Liver (tissue), 3 donors: ENCODE data around the gene BOD1L1.

ENCODE experiments used
- EGR1 ChIP-seq, 2 donors: IDR thresholded peaks; 2 replicates each; pipeline ENCODE4 v1.6.1; 2016 to 2018; ENCODE audit warnings: antibody characterized with exemption in 2 of 2, low read depth in 2 of 2
- FOXA1 ChIP-seq: IDR thresholded peaks from 2 replicates; pipeline ENCODE4 v1.6.1; 2016; ENCODE audit warnings: antibody characterized with exemption
- JUND ChIP-seq, 2 donors: IDR thresholded peaks; 2 replicates each; pipeline ENCODE4 v1.6.1; 2016; ENCODE audit warnings: antibody characterized with exemption in 2 of 2
- NR2F2 ChIP-seq: IDR thresholded peaks from 2 replicates; pipeline ENCODE4 v1.6.1; 2016; ENCODE audit warnings: antibody characterized with exemption
- RAD21 ChIP-seq, 2 donors: IDR thresholded peaks; 2 replicates each; pipeline ENCODE4 v1.6.1; 2016; ENCODE audit warnings: antibody characterized with exemption in 2 of 2, mild to moderate bottlenecking in 2 of 2
- RXRA ChIP-seq, 2 donors: IDR thresholded peaks; 2 replicates each; pipeline ENCODE4 v1.6.1; 2017 to 2018; ENCODE audit warnings: antibody characterized with exemption in 2 of 2, mild to moderate bottlenecking in 1 of 2
- SP1 ChIP-seq: IDR thresholded peaks from 2 replicates; pipeline ENCODE4 v1.6.1; 2018; ENCODE audit warnings: antibody characterized with exemption, mild to moderate bottlenecking
- TAF1 ChIP-seq: conservative IDR thresholded peaks from 2 replicates; pipeline ENCODE4 v1.6.1; 2016; ENCODE audit warnings: antibody characterized with exemption, mild to moderate bottlenecking
- TF ChIP-seq, protein P1 (sequence below): IDR thresholded peaks from 2 replicates; pipeline ENCODE4 v1.6.1; 2016; ENCODE audit warnings: antibody characterized with exemption
- TF ChIP-seq, protein P2 (sequence below): fragments of 150-350 bp; IDR thresholded peaks from 2 replicates; pipeline ENCODE4 v1.5.1; 2017; ENCODE audit warnings: improper control_type of control experiment, low read depth, low read length; ENCODE audit not compliant: missing input control
- donor health status: healthy.
- donor health status: healthy.

DNA sequence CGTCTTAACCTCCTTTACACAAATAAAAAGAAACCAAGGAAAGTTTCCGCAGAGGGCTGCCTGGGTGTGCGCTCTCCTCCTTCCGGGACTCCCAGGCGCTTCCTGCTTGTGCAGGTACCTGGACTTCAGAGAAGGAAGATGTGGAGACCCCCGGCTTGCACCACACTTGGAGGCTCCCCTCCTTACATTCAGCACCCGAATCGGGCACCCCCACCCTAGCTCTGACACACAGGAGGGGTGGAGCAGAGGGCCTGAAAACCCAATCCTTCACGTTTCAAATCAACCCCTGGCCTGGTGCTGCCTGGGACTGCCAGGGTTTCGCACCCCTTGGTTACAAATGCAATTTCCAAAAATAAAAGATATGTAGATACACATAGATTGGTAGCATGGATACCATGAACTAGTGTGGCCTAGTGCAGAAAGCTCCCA is 86.3 kb downstream of the BOD1L1 start:
- TF ChIP-seq, protein P1, sequence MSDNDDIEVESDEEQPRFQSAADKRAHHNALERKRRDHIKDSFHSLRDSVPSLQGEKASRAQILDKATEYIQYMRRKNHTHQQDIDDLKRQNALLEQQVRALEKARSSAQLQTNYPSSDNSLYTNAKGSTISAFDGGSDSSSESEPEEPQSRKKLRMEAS = no peak
- TF ChIP-seq EGR1 (IDR thresholded peaks at IDR 0.05; ENCODE audit: low read depth in 2 of 2) = no peak
- TF ChIP-seq, protein P2, sequence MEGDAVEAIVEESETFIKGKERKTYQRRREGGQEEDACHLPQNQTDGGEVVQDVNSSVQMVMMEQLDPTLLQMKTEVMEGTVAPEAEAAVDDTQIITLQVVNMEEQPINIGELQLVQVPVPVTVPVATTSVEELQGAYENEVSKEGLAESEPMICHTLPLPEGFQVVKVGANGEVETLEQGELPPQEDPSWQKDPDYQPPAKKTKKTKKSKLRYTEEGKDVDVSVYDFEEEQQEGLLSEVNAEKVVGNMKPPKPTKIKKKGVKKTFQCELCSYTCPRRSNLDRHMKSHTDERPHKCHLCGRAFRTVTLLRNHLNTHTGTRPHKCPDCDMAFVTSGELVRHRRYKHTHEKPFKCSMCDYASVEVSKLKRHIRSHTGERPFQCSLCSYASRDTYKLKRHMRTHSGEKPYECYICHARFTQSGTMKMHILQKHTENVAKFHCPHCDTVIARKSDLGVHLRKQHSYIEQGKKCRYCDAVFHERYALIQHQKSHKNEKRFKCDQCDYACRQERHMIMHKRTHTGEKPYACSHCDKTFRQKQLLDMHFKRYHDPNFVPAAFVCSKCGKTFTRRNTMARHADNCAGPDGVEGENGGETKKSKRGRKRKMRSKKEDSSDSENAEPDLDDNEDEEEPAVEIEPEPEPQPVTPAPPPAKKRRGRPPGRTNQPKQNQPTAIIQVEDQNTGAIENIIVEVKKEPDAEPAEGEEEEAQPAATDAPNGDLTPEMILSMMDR = no peak
- TF ChIP-seq RAD21 (IDR thresholded peaks at IDR 0.05) = no peak
- no peak for TF ChIP-seq TAF1
- TF ChIP-seq NR2F2 = no peak
- no peak for TF ChIP-seq RXRA (IDR thresholded peaks at IDR 0.05)
- no peak for TF ChIP-seq FOXA1
- no peak for TF ChIP-seq JUND (IDR thresholded peaks at IDR 0.05)
- TF ChIP-seq SP1 = no peak
